GM21447 (cell line): ENCODE measurements around the gene HHAT.

ENCODE experiments used
- ATAC-seq: cut with Tn5 transposase; IDR thresholded peaks from one replicate; pipeline ENCODE4 v1.9.1; 2021; ENCODE audit not compliant: unreplicated experiment

Gene HHAT

GRCh38 chr1:210313046-210313595 lies 15.6 kb upstream of the HHAT start:
- ATAC-seq = no peak

GRCh38 chr1:210313921-210314320 lies 14.8 kb upstream of the HHAT start:
- ATAC-seq = no peak

GRCh38 chr1:210315529-210315928 lies 13.2 kb upstream of the HHAT start:
- ATAC-seq = no peak

GRCh38 chr1:210321131-210321530 lies 7.6 kb upstream of the HHAT start:
- ATAC-seq = no peak

GRCh38 chr1:210321552-210321951 lies 7.2 kb upstream of the HHAT start:
- ATAC-seq = no peak

- ATAC-seq = no peak
Observed at GRCh38 chr1:210323957-210324356, 4.7 kb upstream of the HHAT start.

GRCh38 chr1:210325026-210325670 lies 3.6 kb upstream of the HHAT start:
- ATAC-seq = no peak

- no peak for ATAC-seq
Observed at GRCh38 chr1:210328032-210328745, 513 bp upstream of the HHAT start.

- no peak for ATAC-seq
Observed at GRCh38 chr1:210330279-210330866, 1.7 kb downstream of the HHAT start.

- no peak for ATAC-seq
Observed at GRCh38 chr1:210332233-210332632, 3.5 kb downstream of the HHAT start.

- ATAC-seq = peak; percentile 85
Observed at GRCh38 chr1:210332719-210333398, 4.2 kb downstream of the HHAT start.

GRCh38 chr1:210335001-210335400 lies 6.3 kb downstream of the HHAT start:
- no peak for ATAC-seq

GRCh38 chr1:210336362-210336761 lies 7.7 kb downstream of the HHAT start:
- no peak for ATAC-seq

- ATAC-seq = no peak
Observed at GRCh38 chr1:210339500-210339899, 10.8 kb downstream of the HHAT start.

GRCh38 chr1:210340311-210340710 lies 11.6 kb downstream of the HHAT start:
- peak; percentile 27 for ATAC-seq

- ATAC-seq = no peak
Observed at GRCh38 chr1:210340841-210341240, 12.1 kb downstream of the HHAT start.

- ATAC-seq = peak; percentile 70
Observed at GRCh38 chr1:210342986-210343780, 14.5 kb downstream of the HHAT start.

GRCh38 chr1:210344706-210345105 lies 16.0 kb downstream of the HHAT start:
- ATAC-seq = no peak

GRCh38 chr1:210347112-210347511 lies 18.4 kb downstream of the HHAT start:
- peak; percentile 41 for ATAC-seq

GRCh38 chr1:210351496-210351895 lies 22.8 kb downstream of the HHAT start:
- no peak for ATAC-seq

GRCh38 chr1:210352575-210352974 lies 23.9 kb downstream of the HHAT start:
- no peak for ATAC-seq
